A673 (cell line): ENCODE data around the gene ARHGAP1. TPM values are rescaled to one million over a fixed set of nuclear protein-coding genes. Genes with fewer than 3 reads are reported as not detected.
A peak's percentile ranks its signal among the peaks of the same experiment; 100 is the strongest.

Experiments used
- BruUV-seq: library from RNA; stranded (reverse); fragments of 400-500 nt; replicated peaks from 2 replicates; lab custom pipeline; 2021; lab: Mats Ljungman, UMichigan
- CTCF ChIA-PET: fragments of 300-600 bp; sonication (Branson Sonifier 250); formaldehyde crosslinking; loops from one replicate; lab custom pipeline; 2022; ENCODE audit warnings: antibody characterized with exemption; lab: Charles Lee
- POLR2A ChIA-PET: fragments of 300-600 bp; sonication (Branson Sonifier 250); formaldehyde crosslinking; loops from one replicate; lab custom pipeline; 2022; ENCODE audit warnings: antibody characterized with exemption; ENCODE audit not compliant: low non-redundant PET; lab: Charles Lee
- DNase-seq: peaks from one replicate; pipeline ENCODE4 v3.0.0-alpha.2; 2015; ENCODE audit warnings: low spot score
- H3K27ac ChIP-seq: fragments of 200-600 bp; sonication (generic); 2 replicates; pipeline ENCODE4 v1.5.1; 2016; ENCODE audit warnings: mixed run types, low read depth, mild to moderate bottlenecking, mixed read lengths, antibody characterized with exemption, low read length; ENCODE audit not compliant: poor library complexity, severe bottlenecking
- H3K27me3 ChIP-seq: fragments of 200-600 bp; sonication (generic); replicated peaks from 2 replicates; pipeline ENCODE4 v1.6.1; 2017; ENCODE audit warnings: mixed run types, low read depth, mild to moderate bottlenecking, mixed read lengths, antibody characterized with exemption, low read length; ENCODE audit not compliant: insufficient read depth, poor library complexity
- H3K36me3 ChIP-seq: fragments of 200-600 bp; sonication (generic); 2 replicates; pipeline ENCODE4 v1.6.1; 2016; ENCODE audit warnings: mixed run types, mild to moderate bottlenecking, mixed read lengths, antibody characterized with exemption, low read length; ENCODE audit not compliant: insufficient read depth, poor library complexity, severe bottlenecking
- H3K4me1 ChIP-seq: fragments of 200-600 bp; sonication (generic); 2 replicates; pipeline ENCODE4 v1.6.1; 2017; ENCODE audit warnings: mixed run types, mild to moderate bottlenecking, mixed read lengths, antibody characterized with exemption, low read length; ENCODE audit not compliant: insufficient read depth, poor library complexity, severe bottlenecking
- H3K4me3 ChIP-seq: fragments of 200-600 bp; sonication (generic); 2 replicates; pipeline ENCODE4 v1.5.1; 2016; ENCODE audit warnings: low read depth, mixed run types, mild to moderate bottlenecking, mixed read lengths, low read length; ENCODE audit not compliant: poor library complexity, severe bottlenecking
- H3K9me3 ChIP-seq: fragments of 200-600 bp; sonication (generic); 2 replicates; pipeline ENCODE4 v1.6.1; 2016; ENCODE audit warnings: mixed run types, low read depth, mild to moderate bottlenecking, mixed read lengths, antibody characterized with exemption, low read length; ENCODE audit not compliant: poor library complexity, severe bottlenecking
- EZH2 ChIP-seq: fragments of 200-600 bp; sonication (generic); IDR thresholded peaks from 2 replicates; pipeline ENCODE4 v1.6.1; 2017; ENCODE audit warnings: borderline replicate concordance, low read depth, mild to moderate bottlenecking, mixed read lengths, antibody characterized with exemption, low read length; ENCODE audit not compliant: poor library complexity, severe bottlenecking
- intact Hi-C: fragments of 100-400 bp; cut with micrococcal nuclease; formaldehyde crosslinking; loops from one replicate; pipeline ENCODE4 v1.10.0; 2022; ENCODE audit not compliant: unreplicated experiment
- total RNA-seq: library from RNA; stranded (reverse); gene quantifications from 2 replicates; pipeline ENCODE4 v1.2.3, GENCODE V29; 2021
- TF ChIP-seq, protein P1 (sequence below): fragments of 300-800, 200-600 bp; sonication (generic); conservative IDR thresholded peaks from 2 replicates; pipeline ENCODE4 v1.5.1; 2017; ENCODE audit warnings: low read depth, mild to moderate bottlenecking, antibody characterized with exemption, low read length, moderate library complexity, mixed read lengths

The ARHGAP1 gene
- total RNA-seq, 1 experiment from 2014 or later, result 89.3 TPM

GRCh38 chr11:46695345-46696211, 4.8 kb downstream of the ARHGAP1 start:
- intact Hi-C loops, result no loop called here
- no peak for DNase-seq
- no peak for TF ChIP-seq EZH2
- TF ChIP-seq, protein P1, sequence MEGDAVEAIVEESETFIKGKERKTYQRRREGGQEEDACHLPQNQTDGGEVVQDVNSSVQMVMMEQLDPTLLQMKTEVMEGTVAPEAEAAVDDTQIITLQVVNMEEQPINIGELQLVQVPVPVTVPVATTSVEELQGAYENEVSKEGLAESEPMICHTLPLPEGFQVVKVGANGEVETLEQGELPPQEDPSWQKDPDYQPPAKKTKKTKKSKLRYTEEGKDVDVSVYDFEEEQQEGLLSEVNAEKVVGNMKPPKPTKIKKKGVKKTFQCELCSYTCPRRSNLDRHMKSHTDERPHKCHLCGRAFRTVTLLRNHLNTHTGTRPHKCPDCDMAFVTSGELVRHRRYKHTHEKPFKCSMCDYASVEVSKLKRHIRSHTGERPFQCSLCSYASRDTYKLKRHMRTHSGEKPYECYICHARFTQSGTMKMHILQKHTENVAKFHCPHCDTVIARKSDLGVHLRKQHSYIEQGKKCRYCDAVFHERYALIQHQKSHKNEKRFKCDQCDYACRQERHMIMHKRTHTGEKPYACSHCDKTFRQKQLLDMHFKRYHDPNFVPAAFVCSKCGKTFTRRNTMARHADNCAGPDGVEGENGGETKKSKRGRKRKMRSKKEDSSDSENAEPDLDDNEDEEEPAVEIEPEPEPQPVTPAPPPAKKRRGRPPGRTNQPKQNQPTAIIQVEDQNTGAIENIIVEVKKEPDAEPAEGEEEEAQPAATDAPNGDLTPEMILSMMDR, result no peak
- no peaks in the 10 kb centered on the region for H3K4me1 ChIP-seq
- H3K4me3 ChIP-seq, result no peak overlapping the region
- POLR2A ChIA-PET, result no interaction called here
- no peaks in the 10 kb centered on the region for H3K27me3 ChIP-seq
- H3K36me3 ChIP-seq, result peaks cover 26% of the 10 kb centered on the region
- CTCF ChIA-PET, result no interaction called here
- no TSS peak for BruUV-seq
- no peaks in the 10 kb centered on the region for H3K9me3 ChIP-seq
- H3K27ac ChIP-seq, result no peak overlapping the region

DNA sequence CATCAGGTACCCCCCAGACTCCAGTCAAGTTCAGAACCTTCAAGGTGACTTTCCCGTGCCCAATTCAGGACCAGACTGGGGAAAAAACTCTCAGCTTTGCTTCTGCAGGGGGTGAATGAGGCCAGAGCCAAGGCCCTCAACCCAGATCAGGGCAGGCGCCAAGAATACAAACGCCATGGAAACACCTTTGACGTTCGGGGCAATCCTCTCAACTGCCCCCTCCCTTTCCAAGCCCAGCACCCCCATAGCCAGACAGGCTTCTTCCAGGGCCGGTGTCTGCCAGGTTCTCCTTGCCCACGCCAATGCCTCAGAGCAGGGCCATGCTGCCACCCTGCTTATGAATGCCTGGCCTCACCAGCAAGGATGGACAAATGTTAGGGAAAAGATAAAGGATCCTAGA, 5.8 kb downstream of the ARHGAP1 start:
- POLR2A ChIA-PET, result no interaction called here
- BruUV-seq, result no TSS peak
- CTCF ChIA-PET, result interaction anchor here (0.6 kb wide), 2 partner anchors 87 to 859 kb away, joined by 5 to 8 read pairs; no protein-coding TSS in a partner anchor
- Histone ChIP-seq H3K27me3 (no peaks in the 10 kb centered on the region), H3K9me3 (no peaks in the 10 kb centered on the region), H3K36me3 (peaks cover 26% of the 10 kb centered on the region), H3K4me3 (no peak overlapping the region), H3K4me1 (no peaks in the 10 kb centered on the region), H3K27ac (peak overlapping the region; percentile 13)
- TF ChIP-seq EZH2, result no peak
- TF ChIP-seq, protein P1, result no peak
- intact Hi-C loops, result no loop called here
- no peak for DNase-seq

DNA sequence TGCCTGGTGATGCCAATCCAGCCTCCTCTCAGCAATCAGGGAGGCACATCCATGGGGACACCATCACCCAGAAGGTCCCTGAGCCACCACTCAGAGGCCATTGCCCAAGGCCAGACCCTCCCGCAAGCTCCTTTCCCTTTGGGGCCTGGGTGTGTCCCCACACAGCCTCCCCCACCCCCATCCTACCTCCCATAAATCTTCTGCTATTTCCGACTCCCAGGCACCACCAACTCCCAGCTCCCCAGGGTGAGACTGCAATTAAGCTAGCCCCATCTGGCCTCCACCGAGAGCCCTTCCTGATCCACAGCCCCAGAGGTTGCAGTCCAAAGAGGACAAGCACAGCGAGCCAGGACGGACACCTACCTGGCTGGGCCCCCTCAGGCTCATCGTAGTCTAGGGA, 6.3 kb downstream of the ARHGAP1 start:
- Histone ChIP-seq H3K4me3 (no peak overlapping the region), H3K27me3 (no peaks in the 10 kb centered on the region), H3K36me3 (peaks cover 26% of the 10 kb centered on the region), H3K4me1 (no peaks in the 10 kb centered on the region), H3K9me3 (no peaks in the 10 kb centered on the region), H3K27ac (peak overlapping the region; percentile 13)
- CTCF ChIA-PET, result interaction anchor here (0.6 kb wide), 2 partner anchors 87 to 859 kb away, joined by 5 to 8 read pairs; no protein-coding TSS in a partner anchor
- DNase-seq, result no peak
- BruUV-seq, result no TSS peak
- TF ChIP-seq, protein P1, result no peak
- TF ChIP-seq EZH2, result no peak
- POLR2A ChIA-PET, result no interaction called here
- intact Hi-C loops, result no loop called here
